SU-DHL-6 (cell line): ENCODE data around the gene FLACC1.

Experiments used
- EZH2phosphoT487 ChIP-seq: fragments of 200-600 bp; sonication (generic), shearing (Covaris generic); conservative IDR thresholded peaks from 2 replicates; pipeline ENCODE4 v1.6.1; 2018; ENCODE audit warnings: mild to moderate bottlenecking, antibody characterized with exemption, low read length, moderate library complexity, mixed read lengths
- TF ChIP-seq, protein P1 (sequence below): fragments of 200-600 bp; sonication (generic); IDR thresholded peaks from one replicate; pipeline ENCODE4 v1.5.1; 2017; ENCODE audit warnings: antibody characterized with exemption, mild to moderate bottlenecking, low read length, moderate library complexity; ENCODE audit not compliant: insufficient read depth, poor library complexity, severe bottlenecking

DNA sequence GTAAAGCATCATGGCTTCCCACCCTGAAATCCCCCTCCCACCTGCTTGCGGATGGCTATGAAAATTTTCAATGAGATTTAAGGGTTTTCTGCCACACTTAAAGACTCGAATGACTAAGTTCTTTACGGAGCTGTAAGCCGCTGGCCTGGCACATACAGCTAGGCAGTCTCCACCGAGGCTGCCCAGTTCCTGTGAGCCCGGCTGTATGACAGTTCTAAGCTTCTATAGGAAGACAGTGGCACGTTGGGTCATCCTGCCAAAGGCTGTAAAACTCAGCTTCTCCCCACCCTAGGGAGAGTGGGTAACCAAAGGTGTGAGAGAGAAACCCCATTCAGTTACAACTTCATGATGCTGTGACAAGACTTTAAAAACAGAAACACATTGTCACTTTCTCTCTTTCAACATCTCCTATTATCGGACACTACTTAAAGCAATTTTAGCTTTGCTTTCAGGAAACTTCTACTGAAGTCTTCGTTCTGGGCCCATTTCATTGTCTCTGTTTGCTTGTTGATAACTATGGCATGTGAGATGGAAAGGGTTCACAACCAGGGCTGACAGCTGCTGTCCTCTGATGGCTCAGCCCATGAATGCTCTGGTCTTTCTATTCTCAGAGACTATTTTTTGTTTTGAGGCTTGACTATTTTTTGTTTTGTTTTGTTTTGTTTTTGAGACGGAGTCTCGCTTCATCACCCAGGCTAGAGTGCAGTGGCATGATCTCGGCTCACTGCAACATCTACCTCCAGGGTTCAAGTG, 89.7 kb downstream of the FLACC1 start:
- TF ChIP-seq, protein P1, sequence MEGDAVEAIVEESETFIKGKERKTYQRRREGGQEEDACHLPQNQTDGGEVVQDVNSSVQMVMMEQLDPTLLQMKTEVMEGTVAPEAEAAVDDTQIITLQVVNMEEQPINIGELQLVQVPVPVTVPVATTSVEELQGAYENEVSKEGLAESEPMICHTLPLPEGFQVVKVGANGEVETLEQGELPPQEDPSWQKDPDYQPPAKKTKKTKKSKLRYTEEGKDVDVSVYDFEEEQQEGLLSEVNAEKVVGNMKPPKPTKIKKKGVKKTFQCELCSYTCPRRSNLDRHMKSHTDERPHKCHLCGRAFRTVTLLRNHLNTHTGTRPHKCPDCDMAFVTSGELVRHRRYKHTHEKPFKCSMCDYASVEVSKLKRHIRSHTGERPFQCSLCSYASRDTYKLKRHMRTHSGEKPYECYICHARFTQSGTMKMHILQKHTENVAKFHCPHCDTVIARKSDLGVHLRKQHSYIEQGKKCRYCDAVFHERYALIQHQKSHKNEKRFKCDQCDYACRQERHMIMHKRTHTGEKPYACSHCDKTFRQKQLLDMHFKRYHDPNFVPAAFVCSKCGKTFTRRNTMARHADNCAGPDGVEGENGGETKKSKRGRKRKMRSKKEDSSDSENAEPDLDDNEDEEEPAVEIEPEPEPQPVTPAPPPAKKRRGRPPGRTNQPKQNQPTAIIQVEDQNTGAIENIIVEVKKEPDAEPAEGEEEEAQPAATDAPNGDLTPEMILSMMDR, result no peak
- no peak for TF ChIP-seq EZH2phosphoT487
